ENCODE data around the gene LCP2.

- no peak for TF ChIP-seq CTCF (IDR thresholded peaks at IDR 0.05)
- TF ChIP-seq EZH2 (IDR thresholded peaks at IDR 0.05) = no peak
- no peak for TF ChIP-seq EZH2phosphoT487 (IDR thresholded peaks at IDR 0.05)
These were observed 42.2 kb upstream of the LCP2 start for GRCh38 chr5:170339780-170340167.
